CMK (cell line): Measurements from ENCODE around the gene USP6.
"Not testable (repeated sequence)": the region's sequence is repeated elsewhere in the genome, so short reads cannot be mapped to it uniquely, and the experiment has no call there.

Experiments used
- DNase-seq: peaks from one replicate; pipeline ENCODE4 v3.0.0-alpha.2; 2010; ENCODE audit warnings: low read depth

Gene USP6

GRCh38 chr17:5122056-5122455, 6.2 kb downstream of the USP6 start:
- DNase-seq = not testable (repeated sequence)

- no peak for DNase-seq
Measured at GRCh38 chr17:5122586-5123342, 6.9 kb downstream of the USP6 start.

DNA sequence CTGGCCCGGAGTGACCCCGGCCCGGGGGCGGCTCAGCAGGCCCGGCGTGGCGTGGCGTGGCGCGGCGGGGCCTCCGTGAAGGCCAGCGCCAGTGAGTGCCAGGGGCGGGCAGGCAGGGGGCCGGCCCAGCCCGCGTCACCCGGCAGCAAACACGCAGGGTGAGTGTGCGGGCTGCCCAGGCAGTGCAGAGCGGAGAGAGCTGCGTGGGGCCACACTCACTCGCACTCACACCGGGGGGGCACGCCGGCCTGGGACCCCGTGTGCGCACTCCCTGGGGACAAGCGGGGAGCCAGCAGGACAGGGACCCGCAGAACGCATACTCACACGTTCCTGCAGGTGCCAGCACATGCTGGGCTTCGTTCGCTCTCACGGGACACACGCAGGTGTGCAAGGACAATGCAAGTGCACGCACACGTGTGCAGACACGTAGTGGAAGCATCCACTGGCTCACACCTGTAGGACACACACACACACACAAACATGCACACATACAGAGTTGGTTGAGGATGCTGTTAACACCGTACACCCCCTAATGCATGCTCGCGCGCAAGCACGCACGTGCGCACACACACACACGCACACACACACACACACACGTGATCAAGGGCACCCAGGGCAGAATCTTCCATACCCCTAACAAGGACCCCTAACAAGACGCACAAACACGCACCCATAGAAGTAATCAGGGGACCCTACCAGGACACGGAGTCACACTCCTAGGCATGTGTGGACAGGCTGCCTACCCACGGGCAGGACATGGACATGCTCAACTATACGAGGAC, 7.7 kb downstream of the USP6 start:
- DNase-seq = no peak

DNA sequence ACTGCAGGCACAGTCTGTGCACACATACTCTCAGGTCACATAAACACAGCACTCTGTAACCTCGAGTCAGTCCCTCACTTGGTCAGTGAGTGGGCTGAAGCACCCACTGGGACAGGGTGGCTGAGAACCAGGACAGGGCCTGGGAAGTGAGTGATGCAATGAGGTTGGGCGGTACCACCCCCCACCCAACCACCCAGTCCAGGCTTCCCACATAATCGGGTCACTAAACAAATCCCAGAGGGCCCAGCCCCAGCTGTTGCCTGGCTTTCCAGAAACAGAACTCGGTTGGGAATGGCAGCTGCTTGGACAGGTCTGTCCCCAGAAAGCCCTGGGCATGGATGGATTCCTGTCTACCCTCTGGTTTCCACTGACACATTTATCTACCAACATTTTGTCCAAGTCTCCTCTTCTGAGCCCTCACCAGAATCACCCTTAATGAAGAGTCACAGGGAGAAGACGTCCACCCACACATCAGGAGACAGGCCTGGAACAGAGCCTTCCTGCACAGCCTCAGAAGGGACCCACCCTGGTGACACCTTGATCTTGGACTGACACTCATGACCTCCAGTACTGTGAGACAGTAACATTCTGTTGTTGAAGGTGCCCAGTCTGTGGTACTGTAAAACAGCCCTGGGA, 8.4 kb downstream of the USP6 start:
- not testable (repeated sequence) for DNase-seq

DNA sequence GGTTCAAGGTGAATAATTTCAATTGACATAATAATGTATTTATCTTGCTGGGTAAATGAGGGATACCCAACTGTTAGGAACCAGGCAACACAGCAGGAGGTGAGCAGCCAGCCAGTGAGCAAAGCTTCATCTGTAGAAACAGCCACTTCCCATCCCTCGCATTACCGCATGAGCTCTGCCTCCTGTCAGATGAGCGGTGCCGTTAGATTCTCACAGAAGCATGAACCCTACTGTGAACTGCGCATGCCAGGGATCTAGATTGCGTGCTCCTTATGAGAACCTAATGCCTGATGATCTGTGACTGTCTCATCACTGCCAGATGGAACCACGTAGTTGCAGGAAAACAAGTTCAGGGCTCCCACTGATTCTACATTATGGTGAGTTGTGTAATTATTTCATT, 9.1 kb downstream of the USP6 start:
- not testable (repeated sequence) for DNase-seq

DNA sequence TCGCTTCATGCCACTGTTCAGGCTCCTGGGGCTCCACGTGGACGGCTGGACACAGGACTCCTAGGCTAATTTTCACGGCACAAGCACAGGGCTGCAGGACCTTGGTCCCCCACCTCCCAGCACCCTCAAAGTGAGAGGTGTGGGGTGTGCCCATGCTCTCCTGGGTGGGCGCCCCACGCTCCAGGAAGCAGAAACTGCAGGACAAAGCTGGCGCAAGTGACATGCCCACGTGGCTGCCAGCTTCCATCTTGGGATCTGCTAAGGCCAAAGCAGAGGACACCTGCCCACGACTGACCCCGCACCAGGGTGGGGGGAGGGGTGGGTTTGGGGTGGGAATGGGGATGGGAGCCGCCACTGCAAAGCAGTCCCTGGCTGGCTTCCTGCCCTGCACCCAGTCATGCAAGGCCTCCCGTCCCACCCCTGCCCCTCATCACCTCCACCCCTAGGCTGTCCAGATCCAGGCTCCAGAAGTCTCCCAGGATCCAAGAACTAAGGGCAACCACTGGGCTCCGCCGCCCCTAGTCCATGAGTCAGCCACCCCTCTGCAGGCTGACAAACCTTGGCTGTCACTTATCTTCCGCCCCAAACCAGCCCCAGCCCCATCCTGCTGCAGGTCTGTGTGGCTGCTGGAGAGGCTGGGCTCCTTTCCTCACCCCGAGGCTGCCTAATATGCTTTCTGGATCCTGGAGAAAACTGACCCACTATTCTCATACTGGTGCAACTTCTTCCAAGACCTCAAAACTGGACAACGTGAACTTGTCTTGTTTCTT, 11.1 kb downstream of the USP6 start:
- DNase-seq = no peak

DNA sequence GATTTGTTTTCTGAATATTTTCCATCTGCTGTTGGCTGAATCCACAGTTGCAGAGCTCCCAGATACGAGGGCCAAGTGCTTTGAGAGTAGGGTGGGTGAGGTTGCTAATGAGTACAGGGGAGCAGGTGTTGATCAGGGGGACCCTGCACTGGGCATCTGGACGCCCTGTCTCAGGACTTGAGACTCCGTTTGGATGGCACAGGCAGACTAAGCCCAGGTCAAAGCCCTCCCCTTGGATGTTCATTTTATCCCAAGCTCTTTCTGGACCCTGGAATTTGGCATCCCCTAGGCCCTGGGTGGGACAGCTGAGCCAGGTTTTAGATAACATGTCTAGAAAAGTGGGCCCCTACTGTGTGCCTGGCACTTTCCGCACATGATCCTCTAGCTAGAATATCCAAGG, 12.1 kb downstream of the USP6 start:
- DNase-seq = no peak

- not testable (repeated sequence) for DNase-seq
Measured at GRCh38 chr17:5128387-5128786, 12.6 kb downstream of the USP6 start.

DNA sequence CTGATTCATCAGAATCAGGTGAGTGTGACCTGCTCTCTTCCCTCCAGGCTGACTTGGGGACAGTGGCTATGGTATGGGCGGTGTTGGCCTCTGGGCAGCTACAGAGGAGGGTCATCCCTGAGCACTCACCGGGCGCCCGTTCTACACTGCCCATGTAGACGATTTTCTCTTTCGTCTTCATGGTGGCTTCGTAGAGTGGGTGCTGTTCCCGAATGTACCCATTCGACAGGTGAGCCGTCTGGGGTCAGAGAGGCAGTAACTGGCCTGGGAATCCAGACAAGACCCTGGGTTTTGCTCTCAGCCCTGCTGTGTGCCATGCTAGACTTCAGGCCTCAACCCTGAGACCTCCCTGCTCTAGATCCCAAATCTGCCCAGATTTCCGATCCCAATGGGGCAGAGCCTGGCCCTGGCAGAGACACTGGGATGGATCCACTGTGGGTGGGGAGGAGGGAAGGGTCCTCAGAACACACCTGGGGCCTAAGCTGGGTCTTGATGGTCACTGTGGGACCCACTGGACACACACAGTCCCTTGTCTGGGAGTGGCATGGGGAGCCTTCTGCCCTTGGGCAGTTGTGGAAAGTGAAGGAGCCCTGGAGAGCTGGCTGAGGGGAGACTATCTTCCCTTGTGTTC, 13.2 kb downstream of the USP6 start:
- no peak for DNase-seq

- DNase-seq = not testable (repeated sequence)
Measured at GRCh38 chr17:5129770-5130169, 13.9 kb downstream of the USP6 start.

- not testable (repeated sequence) for DNase-seq
Measured at GRCh38 chr17:5130261-5130660, 14.4 kb downstream of the USP6 start.

GRCh38 chr17:5130687-5131086, 14.9 kb downstream of the USP6 start:
- DNase-seq = not testable (repeated sequence)

- DNase-seq = no peak
Measured at GRCh38 chr17:5131146-5131715, 15.4 kb downstream of the USP6 start.

- DNase-seq = not testable (repeated sequence)
Measured at GRCh38 chr17:5131799-5132502, 16.1 kb downstream of the USP6 start.

DNA sequence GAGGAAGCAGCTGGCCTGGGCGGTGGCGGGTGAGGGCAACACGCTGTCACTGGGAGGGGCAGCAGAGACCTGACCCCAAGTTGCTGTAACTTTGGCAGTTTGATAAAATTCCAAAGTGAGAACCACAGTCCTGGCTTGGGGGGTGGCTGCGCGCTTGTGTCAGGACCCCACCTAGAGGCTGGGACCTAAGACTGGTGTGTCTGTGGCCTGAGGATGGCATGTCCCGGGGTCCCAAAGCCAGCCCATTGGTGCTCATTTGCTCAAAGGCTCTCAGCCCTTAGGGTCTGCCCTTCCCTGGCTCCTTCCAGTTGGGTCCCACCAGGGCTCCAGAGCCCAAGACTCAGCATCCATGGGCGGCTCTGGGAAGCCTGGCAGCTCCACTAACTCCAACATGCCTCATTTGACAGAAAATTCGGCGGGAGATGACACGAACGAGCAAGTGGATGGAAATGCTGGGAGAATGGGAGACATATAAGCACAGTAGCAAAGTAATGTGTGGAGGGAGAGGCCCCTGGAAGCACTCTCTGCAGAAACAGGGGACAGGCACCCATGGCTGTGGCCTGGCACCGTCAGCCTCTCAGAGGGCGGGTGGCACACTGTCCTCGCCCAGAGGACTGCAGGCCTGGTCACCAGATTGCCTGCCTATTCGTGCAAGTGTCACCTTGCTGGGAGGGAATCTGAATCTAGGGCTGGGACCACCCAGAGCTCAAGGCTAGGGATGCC, 16.8 kb downstream of the USP6 start:
- not testable (repeated sequence) for DNase-seq

DNA sequence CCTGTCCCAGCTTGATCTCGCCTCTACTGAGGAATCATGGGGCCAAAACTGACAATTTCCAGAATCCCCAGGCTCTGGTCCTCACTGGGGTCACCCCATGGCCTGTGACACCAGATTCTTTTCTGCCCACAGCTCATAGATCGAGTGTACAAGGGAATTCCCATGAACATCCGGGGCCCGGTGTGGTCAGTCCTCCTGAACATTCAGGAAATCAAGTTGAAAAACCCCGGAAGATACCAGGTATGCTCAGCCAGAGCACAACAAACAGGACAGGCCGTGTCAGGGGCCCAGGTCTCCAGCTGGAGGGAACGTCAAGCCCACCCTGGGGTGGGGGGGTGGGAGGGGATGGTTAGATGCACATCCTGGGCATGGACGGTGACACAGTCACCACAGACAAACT, 17.5 kb downstream of the USP6 start:
- DNase-seq = no peak

GRCh38 chr17:5133961-5134360, 18.1 kb downstream of the USP6 start:
- not testable (repeated sequence) for DNase-seq

DNA sequence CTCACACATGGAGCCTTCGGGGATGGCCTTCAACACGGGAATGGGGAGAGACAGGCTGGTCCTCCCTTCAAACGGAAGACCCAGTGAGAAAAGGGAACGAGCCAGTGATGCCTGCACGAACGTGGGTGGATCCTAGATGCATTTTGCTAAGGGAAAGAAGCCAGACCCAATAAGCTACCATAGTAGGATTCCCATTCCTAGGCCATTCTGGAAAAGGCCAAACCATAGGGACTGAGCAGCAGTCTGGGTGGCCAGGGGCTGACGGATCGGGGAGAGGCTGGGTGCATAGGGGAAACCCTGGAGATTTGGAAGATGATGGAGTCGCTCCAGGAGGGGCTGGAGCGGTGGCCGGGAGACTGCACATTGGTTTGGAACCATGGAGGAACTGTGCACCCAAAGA, 18.7 kb downstream of the USP6 start:
- not testable (repeated sequence) for DNase-seq

GRCh38 chr17:5135131-5135712, 19.4 kb downstream of the USP6 start:
- not testable (repeated sequence) for DNase-seq
